CD4-positive, alpha-beta T cell treated with Interleukin-4 for 4 hours (primary cell): ENCODE results near the gene SORCS1.

Experiments
- DNase-seq: peaks from one replicate; pipeline ENCODE4 v3.0.0-alpha.2; 2020

Gene SORCS1

DNA sequence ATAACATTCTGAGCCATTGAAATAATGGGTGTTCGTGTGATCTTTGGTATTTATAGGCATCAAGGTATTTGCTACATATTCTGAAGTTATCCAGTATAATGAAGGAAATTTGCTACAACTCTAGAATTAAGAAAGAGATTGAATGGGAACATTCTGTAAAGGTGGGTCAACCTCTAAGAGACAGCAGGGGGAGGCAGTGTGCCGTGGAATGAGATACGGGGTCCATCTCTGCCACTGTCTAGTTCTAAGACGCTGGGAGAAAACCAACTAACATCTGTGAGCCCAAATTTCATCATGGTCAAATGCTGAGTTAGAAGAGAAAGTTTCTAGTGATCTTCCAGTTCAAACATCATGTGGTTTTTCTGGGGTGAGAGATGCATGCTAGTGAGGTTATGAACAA lies 368.9 kb downstream of the SORCS1 start:
- DNase-seq, result no peak

GRCh38 chr10:106793617-106794016 lies 370.9 kb downstream of the SORCS1 start:
- no peak for DNase-seq

DNA sequence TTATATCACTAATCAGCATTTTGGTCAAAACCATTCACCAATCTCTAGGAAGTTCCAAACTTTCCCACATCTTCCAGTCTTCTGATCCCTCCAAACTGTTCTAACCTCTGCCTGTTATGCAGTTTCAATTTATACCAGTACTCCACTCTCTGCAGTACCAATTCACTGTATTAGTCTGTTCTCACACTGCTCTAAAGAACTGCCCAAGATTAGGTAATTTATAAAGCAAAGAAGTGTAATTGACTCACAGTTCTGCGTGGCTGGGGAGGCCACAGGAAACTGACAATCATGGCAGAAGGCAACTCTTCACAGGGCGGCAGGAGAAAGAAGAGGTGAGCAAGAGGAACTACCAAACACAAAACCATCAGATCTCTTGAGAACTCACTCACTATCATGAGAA lies 374.9 kb downstream of the SORCS1 start:
- no peak for DNase-seq

- DNase-seq, result no peak
Measured at GRCh38 chr10:106788982-106789381, 375.5 kb downstream of the SORCS1 start.

- no peak for DNase-seq
Measured at GRCh38 chr10:106785528-106785927, 379.0 kb downstream of the SORCS1 start.

GRCh38 chr10:106780632-106781031 lies 383.9 kb downstream of the SORCS1 start:
- DNase-seq, result no peak

- no peak for DNase-seq
Measured at GRCh38 chr10:106777841-106778240, 386.7 kb downstream of the SORCS1 start.

GRCh38 chr10:106775127-106775526 lies 389.4 kb downstream of the SORCS1 start:
- DNase-seq, result no peak

DNA sequence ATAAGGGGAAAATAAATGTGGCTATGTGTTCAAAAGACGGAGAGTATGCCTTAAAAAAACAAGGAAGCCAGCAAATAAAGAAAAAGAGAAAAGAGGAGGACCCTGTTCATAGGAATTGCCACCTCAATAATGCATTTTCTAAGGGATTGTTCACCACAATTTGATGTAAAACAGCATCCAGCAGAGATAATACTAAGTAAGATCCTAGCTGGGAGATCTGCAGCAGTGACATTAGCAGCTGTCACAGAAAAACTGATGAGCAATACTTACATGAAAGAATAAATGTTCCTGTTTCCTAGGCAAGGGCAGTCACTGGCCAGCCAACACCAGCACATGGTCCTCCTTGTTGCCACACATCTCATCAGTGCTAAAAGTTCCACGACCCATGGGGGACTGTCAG lies 391.5 kb downstream of the SORCS1 start:
- DNase-seq, result no peak

DNA sequence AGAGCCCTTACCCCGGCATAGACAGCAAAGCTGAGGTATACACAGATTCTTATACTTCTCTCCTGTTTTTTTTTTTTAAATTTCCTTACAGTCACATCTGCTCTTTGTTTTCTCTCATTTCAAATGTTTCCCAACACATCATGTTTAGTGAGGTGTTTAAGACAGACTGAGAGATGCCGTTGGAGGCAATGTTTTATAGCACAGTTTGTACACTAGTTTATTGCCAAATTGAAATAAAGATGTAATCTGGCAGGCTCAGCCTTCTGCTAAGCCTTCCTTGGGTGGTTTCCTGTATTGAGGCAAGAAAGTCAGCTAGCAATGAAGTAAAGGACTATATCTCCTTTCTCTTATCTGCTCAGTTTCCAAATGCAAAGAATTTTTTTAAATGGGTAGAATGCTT lies 393.4 kb downstream of the SORCS1 start:
- DNase-seq, result no peak

- no peak for DNase-seq
Measured at GRCh38 chr10:106768204-106768603, 396.3 kb downstream of the SORCS1 start.

DNA sequence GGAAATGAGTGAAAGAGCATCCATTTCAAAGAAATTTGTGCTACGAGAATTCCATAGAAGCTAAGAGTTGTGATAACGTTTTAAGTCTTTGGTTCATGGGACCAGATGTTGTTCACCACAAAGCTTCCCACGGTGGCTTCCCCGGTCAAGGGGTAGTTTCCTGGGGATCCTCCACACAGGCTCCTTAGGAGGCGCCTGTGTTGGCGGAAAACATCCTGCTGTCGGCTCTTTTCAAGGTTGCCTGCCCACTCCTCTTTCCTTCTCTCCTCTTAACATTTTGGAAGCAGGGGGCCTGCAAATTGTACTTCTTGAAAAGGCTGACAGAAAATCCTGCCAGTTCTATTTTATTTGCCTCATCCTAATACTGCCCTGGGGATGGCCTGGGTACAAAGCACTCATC lies 398.6 kb downstream of the SORCS1 start:
- no peak for DNase-seq

DNA sequence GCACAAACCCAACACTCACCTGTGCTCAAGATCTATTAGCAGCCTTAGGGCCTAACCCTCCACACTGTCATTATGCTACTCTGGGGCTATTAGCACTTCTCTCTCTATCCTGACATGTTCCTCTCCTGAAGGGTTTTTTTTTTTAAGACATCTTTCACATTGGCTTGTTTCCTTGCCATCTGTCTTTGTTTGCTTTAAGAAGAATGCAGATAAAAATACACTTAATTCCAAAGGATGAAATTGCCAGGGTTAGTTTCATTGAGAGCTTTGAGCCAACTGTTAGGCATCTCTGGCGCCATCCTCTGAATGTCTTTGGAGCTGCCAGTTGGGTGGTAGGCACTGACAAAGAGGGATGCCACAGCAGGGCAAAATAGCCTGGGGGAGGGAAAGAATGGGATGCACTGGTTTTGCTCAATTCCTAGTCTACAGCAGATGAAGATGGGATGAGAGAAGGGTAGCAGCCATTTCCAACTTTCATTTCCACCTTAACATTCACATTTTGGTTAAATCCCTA lies 399.2 kb downstream of the SORCS1 start:
- no peak for DNase-seq

DNA sequence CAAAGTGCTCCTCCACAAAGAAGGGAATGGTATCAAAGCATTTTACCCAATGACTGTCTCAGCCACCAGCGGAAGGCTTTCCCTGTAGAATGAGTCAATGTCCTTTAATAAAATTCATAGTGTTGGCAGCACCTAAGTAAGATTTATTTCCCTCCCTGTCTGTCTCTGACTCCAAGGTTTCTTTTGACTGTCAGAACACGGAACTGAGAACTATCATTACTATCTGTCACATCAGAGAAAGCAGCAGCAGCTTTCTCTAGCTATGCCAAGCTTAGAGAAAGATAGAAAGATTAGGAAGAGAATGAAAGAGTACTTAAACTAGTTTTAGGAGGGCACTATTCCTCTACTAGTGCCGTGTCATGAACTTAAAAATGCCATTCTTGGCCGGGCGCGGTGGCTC lies 400.1 kb downstream of the SORCS1 start:
- no peak for DNase-seq

DNA sequence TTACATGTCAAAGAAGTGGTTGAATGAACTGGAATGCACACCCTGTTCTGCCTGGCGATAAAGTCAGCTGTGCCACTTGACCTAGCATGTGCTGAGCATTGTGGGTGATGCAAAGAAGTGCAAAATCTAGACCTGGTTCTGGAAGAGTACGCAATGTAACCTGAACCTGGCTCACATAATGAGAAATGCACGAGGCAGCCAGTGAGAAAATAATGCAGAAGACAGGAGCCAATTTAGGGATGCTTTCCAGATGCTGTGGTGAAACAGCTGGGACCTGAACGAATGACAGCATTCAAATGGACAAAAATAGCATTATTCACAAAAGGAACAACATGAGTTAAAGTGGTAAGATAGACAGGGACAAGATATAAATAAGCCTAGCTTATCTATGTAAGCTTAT lies 402.6 kb downstream of the SORCS1 start:
- no peak for DNase-seq

- no peak for DNase-seq
Measured at GRCh38 chr10:106757521-106757920, 407.0 kb downstream of the SORCS1 start.

GRCh38 chr10:106751091-106751490 lies 413.4 kb downstream of the SORCS1 start:
- no peak for DNase-seq

GRCh38 chr10:106746868-106747267 lies 417.6 kb downstream of the SORCS1 start:
- DNase-seq, result no peak

GRCh38 chr10:106741006-106741530 lies 423.4 kb downstream of the SORCS1 start:
- DNase-seq, result no peak

- no peak for DNase-seq
Measured at GRCh38 chr10:106740071-106740470, 424.4 kb downstream of the SORCS1 start.

DNA sequence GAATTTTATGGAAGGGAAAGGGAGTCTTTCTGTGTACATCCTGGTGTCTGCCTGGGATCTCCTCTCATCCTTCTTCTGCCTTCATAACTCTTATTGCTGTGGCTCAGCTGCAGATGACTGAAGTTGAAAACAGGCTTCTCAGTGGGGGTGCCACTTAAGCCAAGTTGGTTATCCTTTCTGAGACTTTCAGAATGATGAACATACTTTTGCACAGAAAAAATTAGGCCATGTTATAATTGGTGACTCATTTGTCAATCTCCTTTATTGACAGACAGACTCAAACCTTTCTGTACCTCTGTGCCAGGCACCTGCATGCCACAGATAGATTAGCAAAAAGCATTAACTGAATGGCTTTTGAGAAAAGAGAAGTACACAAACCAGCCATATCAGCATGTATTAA lies 430.3 kb downstream of the SORCS1 start:
- DNase-seq, result no peak

- no peak for DNase-seq
Measured at GRCh38 chr10:106728232-106728631, 436.3 kb downstream of the SORCS1 start.

- DNase-seq, result no peak
Measured at GRCh38 chr10:106727170-106727569, 437.3 kb downstream of the SORCS1 start.

GRCh38 chr10:106722524-106722923 lies 442.0 kb downstream of the SORCS1 start:
- no peak for DNase-seq

GRCh38 chr10:106720683-106721082 lies 443.8 kb downstream of the SORCS1 start:
- DNase-seq, result no peak

DNA sequence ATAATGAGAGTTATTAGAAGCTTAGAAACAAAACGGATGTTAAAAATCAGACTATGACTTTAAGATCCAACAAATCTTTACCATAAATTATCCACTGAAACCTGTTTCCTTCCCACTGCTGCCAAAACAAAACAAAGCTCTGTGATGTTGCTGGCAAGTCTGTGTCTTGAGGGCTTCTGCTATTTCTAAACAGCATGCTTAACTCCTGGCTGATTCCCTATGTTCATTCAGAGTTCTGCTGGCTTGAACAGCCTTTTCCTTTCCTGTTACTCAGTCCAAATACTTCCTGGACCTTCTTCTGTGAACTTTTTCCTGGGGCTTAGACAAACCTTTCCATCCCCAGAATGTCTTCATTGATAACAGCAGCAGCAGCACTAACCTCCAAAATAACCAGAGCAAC lies 448.1 kb downstream of the SORCS1 start:
- no peak for DNase-seq
